Metanephros (tissue), 2 donors: ENCODE data around the gene SCAMP5. TPM values are rescaled to one million over a fixed set of nuclear protein-coding genes. Genes with fewer than 3 reads are reported as not detected.

ENCODE experiments used
- small RNA-seq: library from RNA; depleted of rRNA; stranded (forward); fragments of <200 nt; gene quantifications from one replicate; pipeline ENCODE3, GENCODE V24; 2014; ENCODE audit warnings: low replicate concordance
- total RNA-seq: library from RNA; depleted of rRNA; stranded (reverse); fragments of >200 nt; gene quantifications from one replicate; pipeline ENCODE4 v1.2.3, GENCODE V29; 2014

SCAMP5 gene, protein sequence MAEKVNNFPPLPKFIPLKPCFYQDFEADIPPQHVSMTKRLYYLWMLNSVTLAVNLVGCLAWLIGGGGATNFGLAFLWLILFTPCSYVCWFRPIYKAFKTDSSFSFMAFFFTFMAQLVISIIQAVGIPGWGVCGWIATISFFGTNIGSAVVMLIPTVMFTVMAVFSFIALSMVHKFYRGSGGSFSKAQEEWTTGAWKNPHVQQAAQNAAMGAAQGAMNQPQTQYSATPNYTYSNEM
- 14.1 TPM for total RNA-seq

DNA sequence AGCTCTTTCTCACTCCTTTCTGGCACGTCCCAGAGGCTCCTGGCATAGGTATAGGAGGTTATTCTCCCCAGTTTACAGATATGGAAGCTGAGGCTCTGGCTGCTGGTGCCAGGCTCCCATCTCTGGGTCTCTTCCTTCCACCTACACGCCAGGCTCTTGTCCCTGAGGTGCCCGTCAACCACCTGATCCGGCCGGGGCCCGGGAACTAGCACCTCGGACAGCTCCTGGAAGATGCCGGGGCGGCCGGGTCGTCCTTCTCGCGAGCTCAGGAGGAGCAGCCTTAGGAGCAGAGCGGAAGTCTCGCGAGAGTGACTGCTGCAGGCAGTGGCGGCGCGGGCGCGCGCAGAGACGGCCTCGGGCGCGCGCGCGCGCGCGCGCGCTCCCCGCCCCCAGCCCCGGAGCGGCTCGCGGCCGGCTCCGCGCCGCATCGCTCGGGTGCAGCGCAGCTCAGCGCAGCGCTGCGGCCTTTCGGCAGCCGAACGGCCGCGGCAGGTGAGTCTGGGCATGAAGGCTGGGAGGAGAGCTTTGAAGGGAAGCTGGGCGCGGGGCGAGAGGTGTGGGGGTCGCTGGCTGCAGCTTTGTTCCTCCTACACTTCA, at the start of gene SCAMP5:
Gene SCAMP5 (plus strand): TSS at position 382 of the 597 bp plus-strand sequence. CDS start 16,277 bp downstream, outside the sequence.

DNA sequence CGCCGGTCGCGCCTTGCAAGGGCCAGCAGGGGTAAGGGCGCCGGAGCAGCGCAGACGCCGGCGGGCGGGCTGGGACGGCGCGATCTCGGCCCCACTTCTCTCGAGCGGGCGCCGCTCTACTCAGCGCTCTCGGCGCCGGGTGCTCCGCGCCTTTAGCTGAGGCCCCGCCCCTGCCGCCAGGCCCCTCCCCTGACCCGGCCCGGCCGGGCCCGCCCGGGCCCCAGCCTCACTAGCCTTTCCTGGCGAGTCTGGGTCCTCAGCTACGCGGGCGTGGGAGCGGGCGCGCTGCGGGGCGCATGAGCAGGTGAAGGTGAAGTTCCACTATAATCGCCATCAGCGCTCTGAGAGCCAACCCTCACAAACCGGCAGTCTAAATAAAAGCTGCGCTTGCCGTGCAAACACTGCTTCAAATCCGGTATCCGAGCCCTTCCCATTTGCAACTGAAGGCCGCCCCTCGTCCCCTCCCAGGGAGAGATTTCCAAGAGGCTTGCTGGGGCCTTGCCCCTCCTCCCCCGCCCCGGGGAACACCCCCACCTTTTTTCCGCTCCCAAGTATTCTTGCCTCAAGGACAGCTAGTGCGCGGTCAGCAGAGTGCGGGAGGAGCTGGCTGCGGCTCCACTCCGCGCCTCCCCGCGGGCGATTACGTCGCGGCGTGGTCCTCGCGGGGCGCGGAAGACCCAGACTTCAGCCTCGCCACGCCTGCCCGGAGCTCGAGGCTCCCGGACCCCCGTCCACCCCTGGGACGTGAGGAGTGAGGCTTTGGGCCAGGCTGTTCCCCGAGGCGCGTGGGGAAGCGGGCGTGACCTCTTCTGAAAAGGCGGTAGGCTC, 38.5 kb upstream of the SCAMP5 start, which contains the start of gene RPP25:
Gene RPP25 (minus strand): TSS at position 125 of the 828 bp plus-strand sequence. CDS start 189 bp downstream, outside the sequence.

DNA sequence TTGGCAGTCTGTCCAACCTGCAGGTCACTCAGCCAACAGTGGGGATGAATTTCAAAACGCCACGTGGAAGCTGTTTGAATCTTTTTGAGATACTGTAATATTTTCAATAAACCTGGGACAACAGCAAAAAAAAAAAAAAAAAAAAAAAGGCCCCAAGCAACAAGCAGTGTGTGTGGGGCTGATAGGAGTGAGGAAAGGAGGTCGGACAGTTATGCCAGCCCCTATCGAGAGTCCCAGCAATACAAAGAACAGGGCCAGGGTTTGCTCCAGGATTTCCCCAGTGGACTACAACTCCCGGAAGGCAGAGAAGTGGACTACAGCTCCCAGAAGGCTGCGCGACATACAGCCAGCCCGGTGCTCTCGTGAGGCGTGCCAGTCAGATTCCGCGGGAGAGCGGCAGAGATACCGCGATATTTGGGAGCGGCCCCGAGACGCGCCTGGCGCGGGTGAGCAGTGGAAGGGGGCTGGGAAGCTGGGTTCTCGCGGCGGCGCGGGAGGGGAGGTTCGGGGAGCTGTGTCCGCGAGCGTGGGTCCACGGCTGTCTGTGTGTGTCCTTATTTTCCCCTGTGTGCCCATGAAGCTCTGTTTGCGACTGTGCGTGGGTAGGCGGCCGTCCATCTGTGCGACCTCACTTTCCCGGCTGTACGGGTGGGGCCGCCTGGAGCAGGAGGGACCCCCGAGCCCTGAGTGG, 28.0 kb downstream of the SCAMP5 start, which contains the start of gene PPCDC:
Gene PPCDC (plus strand): TSS at position 410 of the 691 bp plus-strand sequence. CDS start 4,729 bp downstream, outside the sequence.

Small RNAs within 50 kb of the gene (small RNA-seq; reads per million reads assigned to genes)
- gene AC015720.1 (not detected), gene RF00019 (not detected)

Other genes starting within 250 kb of the SCAMP5 start
- gene CYP1A2, start 246.7 kb upstream of the SCAMP5 start, total RNA-seq, result not detected
- 37.5 TPM for gene CSK, start 213.5 kb upstream of the SCAMP5 start, total RNA-seq
- not detected for gene LMAN1L, start 182.7 kb upstream of the SCAMP5 start, total RNA-seq
- not detected for gene CPLX3, start 168.9 kb upstream of the SCAMP5 start, total RNA-seq
- 23.4 TPM for gene ULK3, start 152.4 kb upstream of the SCAMP5 start, total RNA-seq
- 56.7 TPM for gene SCAMP2, start 122.2 kb upstream of the SCAMP5 start, total RNA-seq
- gene MPI, start 105.5 kb upstream of the SCAMP5 start, total RNA-seq, result 55.2 TPM
- gene FAM219B, start 88.7 kb upstream of the SCAMP5 start, total RNA-seq, result 54.7 TPM
- 103 TPM for gene COX5A, start 57.5 kb upstream of the SCAMP5 start, total RNA-seq
- gene RPP25, start 38.8 kb upstream of the SCAMP5 start, total RNA-seq, result 3.0 TPM
- 21.3 TPM for gene PPCDC, start 28.0 kb downstream of the SCAMP5 start, total RNA-seq
- gene C15orf39, start 206.3 kb downstream of the SCAMP5 start, total RNA-seq, result 15.1 TPM